HCT116 (cell line): ENCODE measurements around the gene HS6ST1. TPM values are rescaled to one million over a fixed set of nuclear protein-coding genes. Genes with fewer than 3 reads are reported as not detected.

Experiments used
- ATAC-seq: fragments of 200-7000 bp; cut with Tn5 transposase; 2 replicates; pipeline ENCODE4 v1.9.1; 2020; ENCODE audit warnings: mild to moderate bottlenecking, moderate library complexity
- BruUV-seq: library from RNA; stranded (reverse); fragments of 400-500 nt; replicated peaks from 2 replicates; lab custom pipeline; 2021; lab: Mats Ljungman, UMichigan
- CTCF ChIA-PET: fragments of 300-600 bp; sonication (Branson Sonifier 250); formaldehyde crosslinking; loops from one replicate; lab custom pipeline; 2021; ENCODE audit warnings: antibody characterized with exemption; lab: Charles Lee
- POLR2A ChIA-PET: fragments of 300-600, 350-600 bp; sonication (Branson Sonifier 250); formaldehyde crosslinking; loops from one replicate; lab custom pipeline; 2021; ENCODE audit warnings: antibody characterized with exemption; lab: Charles Lee
- RAD21 ChIA-PET, 2 experiments: fragments of 300-600 bp; sonication (Branson Sonifier 250); formaldehyde crosslinking; loops; one replicate each; lab custom pipeline; 2023; ENCODE audit warnings: low total read pairs in 2 of 2; ENCODE audit not compliant: uncharacterized antibody in 2 of 2, unreplicated experiment in 2 of 2, low non-redundant PET in 1 of 2; lab: Charles Lee
- DNase-seq: peaks from one replicate; pipeline ENCODE4 v3.0.0-alpha.2; 2010; ENCODE audit warnings: low read depth, low spot score
- H2AFZ ChIP-seq: fragments of 200-600 bp; shearing (Covaris generic), sonication (generic); 2 replicates; pipeline ENCODE4 v1.6.1; 2017; ENCODE audit warnings: low read depth, mixed run types, mixed read lengths, antibody characterized with exemption, low read length; ENCODE audit not compliant: poor library complexity, severe bottlenecking
- H3K27ac ChIP-seq: 2 replicates; pipeline ENCODE4 v1.5.1; 2012; ENCODE audit warnings: low read depth, low read length
- H3K27me3 ChIP-seq: fragments of 200-600 bp; sonication (generic); 2 replicates; pipeline ENCODE4 v1.6.1; 2016; ENCODE audit warnings: mixed run types, low read length, mixed read lengths; ENCODE audit not compliant: insufficient read depth
- H3K36me3 ChIP-seq, 2 experiments: fragments of 200-500 bp in 1 of 2; fragments of 200-600 bp in 1 of 2; sonication (Bioruptor generic) in 1 of 2; sonication (generic) in 1 of 2; 2 replicates each; pipeline versions ENCODE4 v1.5.1 to v1.6.1; 2014 to 2016; ENCODE audit warnings: low read length in 2 of 2, inconsistent platforms in 1 of 2, mixed read lengths in 1 of 2, mixed run types in 1 of 2; ENCODE audit not compliant: insufficient read depth in 2 of 2, control insufficient read depth in 1 of 2
- H3K4me1 ChIP-seq, 2 experiments: fragments of 200-600 bp in 1 of 2; sonication (generic) in 1 of 2; 2 replicates each; pipeline versions ENCODE4 v1.5.1 to v1.6.1; 2012 to 2017; ENCODE audit warnings: low read length in 2 of 2, inconsistent platforms in 1 of 2, mild to moderate bottlenecking in 1 of 2, mixed read lengths in 1 of 2, mixed run types in 1 of 2, moderate library complexity in 1 of 2; ENCODE audit not compliant: insufficient read depth in 2 of 2, control insufficient read depth in 1 of 2
- H3K4me2 ChIP-seq: fragments of 200-600 bp; sonication (generic); 2 replicates; pipeline ENCODE4 v1.6.1; 2017; ENCODE audit warnings: mixed run types, low read length, mixed read lengths
- H3K4me3 ChIP-seq, 2 experiments: fragments of 200-600 bp in 1 of 2; sonication (generic) in 1 of 2; replicated peaks in 1 of 2; 2 replicates each; pipeline ENCODE4 v1.5.1; 2011 to 2016; ENCODE audit warnings: low read length in 2 of 2, control low read depth in 1 of 2, low read depth in 1 of 2, mild to moderate bottlenecking in 1 of 2, mixed read lengths in 1 of 2, mixed run types in 1 of 2
- H3K79me2 ChIP-seq: fragments of 200-600 bp; sonication (generic); 2 replicates; pipeline ENCODE4 v1.6.1; 2017; ENCODE audit warnings: mild to moderate bottlenecking, mixed run types, low read length, moderate library complexity, mixed read lengths; ENCODE audit not compliant: insufficient read depth
- H3K9ac ChIP-seq: fragments of 200-600 bp; sonication (generic); 2 replicates; pipeline ENCODE4 v1.6.1; 2016; ENCODE audit warnings: low read length, mixed read lengths
- H3K9me2 ChIP-seq: fragments of 200-600 bp; sonication (generic), shearing (Covaris generic); 2 replicates; pipeline ENCODE4 v1.6.1; 2017; ENCODE audit warnings: mixed run types, mild to moderate bottlenecking, moderate library complexity; ENCODE audit not compliant: insufficient read depth
- H3K9me3 ChIP-seq, 2 experiments: fragments of 200-500 bp in 1 of 2; fragments of 200-600 bp in 1 of 2; sonication (Bioruptor generic) in 1 of 2; sonication (generic) in 1 of 2; 2 replicates each; pipeline ENCODE4 v1.6.1; 2014 to 2017; ENCODE audit warnings: low read length in 2 of 2, mixed read lengths in 2 of 2, inconsistent platforms in 1 of 2, low read depth in 1 of 2, mild to moderate bottlenecking in 1 of 2, mixed run types in 1 of 2, moderate library complexity in 1 of 2; ENCODE audit not compliant: control insufficient read depth in 1 of 2, insufficient read depth in 1 of 2
- H4K20me1 ChIP-seq: fragments of 200-600 bp; sonication (generic), shearing (Covaris generic); 2 replicates; pipeline ENCODE4 v1.6.1; 2017; ENCODE audit warnings: mixed run types, mild to moderate bottlenecking, moderate library complexity; ENCODE audit not compliant: insufficient read depth
- EGR1 ChIP-seq: IDR thresholded peaks from 2 replicates; pipeline ENCODE4 v1.6.1; 2012; ENCODE audit warnings: low read depth
- ELF1 ChIP-seq: IDR thresholded peaks from 2 replicates; pipeline ENCODE4 v1.6.1; 2012; ENCODE audit warnings: low read depth, borderline replicate concordance
- FOSL1 ChIP-seq: IDR thresholded peaks from 2 replicates; pipeline ENCODE4 v1.6.1; 2012; ENCODE audit warnings: low read depth
- POLR2A ChIP-seq: IDR thresholded peaks from 2 replicates; pipeline ENCODE4 v1.7.0; 2011; ENCODE audit warnings: borderline replicate concordance; ENCODE audit not compliant: insufficient read depth, insufficient read length; ENCODE audit errors: extremely low read depth
- POLR2AphosphoS5 ChIP-seq: IDR thresholded peaks from 2 replicates; pipeline ENCODE4 v1.6.1; 2011; ENCODE audit warnings: mild to moderate bottlenecking, low read depth, low read length, moderate library complexity
- RAD21 ChIP-seq: IDR thresholded peaks from 2 replicates; pipeline ENCODE4 v1.6.1; 2012; ENCODE audit warnings: low read depth, mild to moderate bottlenecking
- SP1 ChIP-seq: IDR thresholded peaks from 2 replicates; pipeline ENCODE4 v1.6.1; 2012; ENCODE audit warnings: low read depth
- SRF ChIP-seq: IDR thresholded peaks from 2 replicates; pipeline ENCODE4 v1.6.1; 2012; ENCODE audit warnings: low read depth
- ZNF274 ChIP-seq: fragments of 200-500 bp; sonication (Bioruptor generic); IDR thresholded peaks from 2 replicates; pipeline ENCODE4 v1.6.1; 2014; ENCODE audit warnings: mild to moderate bottlenecking, low read depth, low read length, inconsistent platforms
- intact Hi-C: fragments of 100-400 bp; cut with micrococcal nuclease; formaldehyde crosslinking; loops from 2 replicates; pipeline ENCODE4 v1.10.0; 2022
- total RNA-seq: library from RNA; stranded (reverse); gene quantifications from one replicate; pipeline ENCODE4 v1.2.1, GENCODE V29; 2021; ENCODE audit not compliant: unreplicated experiment
- TF ChIP-seq, protein P1 (sequence below): IDR thresholded peaks from 2 replicates; pipeline ENCODE4 v1.6.1; 2012
- TF ChIP-seq, protein P2 (sequence below): IDR thresholded peaks from 2 replicates; pipeline ENCODE4 v1.6.1; 2011; ENCODE audit warnings: mild to moderate bottlenecking, low read length, moderate library complexity; ENCODE audit not compliant: insufficient replicate concordance; ENCODE audit errors: extremely low read depth
- TF ChIP-seq, protein P3 (sequence below): IDR thresholded peaks from 2 replicates; pipeline ENCODE4 v1.6.1; 2012

The HS6ST1 gene
- total RNA-seq, 1 experiment from 2014 or later = 35.0 TPM

DNA sequence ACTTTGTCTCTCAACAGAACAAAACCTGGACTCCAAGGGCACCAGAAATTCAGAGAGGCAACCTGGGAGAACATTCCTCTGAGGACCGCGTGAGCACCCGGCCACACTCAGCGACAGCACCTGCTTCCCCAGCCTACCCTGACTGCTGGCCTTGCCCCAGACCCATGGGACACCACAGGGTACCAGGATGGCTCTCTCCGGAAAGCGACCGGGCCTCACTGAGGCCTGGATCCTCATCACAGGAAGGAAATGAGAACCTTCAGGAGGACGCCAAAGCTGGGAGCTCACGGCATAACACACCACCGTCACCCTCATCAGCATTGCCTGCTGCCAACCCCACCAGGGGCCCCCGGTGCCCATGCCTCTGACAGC is 38.9 kb downstream of the HS6ST1 start:
- H3K4me1 ChIP-seq = no peaks in the 10 kb centered on the region
- H4K20me1 ChIP-seq = no peaks in the 10 kb centered on the region
- peaks cover 3% of the 10 kb centered on the region in 2 experiments; a peak in 2 of 4 replicates for H3K36me3 ChIP-seq
- no peak for ATAC-seq
- H3K9ac ChIP-seq = no peak overlapping the region
- no peak overlapping the region for H2AFZ ChIP-seq
- BruUV-seq = no TSS peak
- no peak for DNase-seq
- peaks cover 13% of the 10 kb centered on the region; the same call in 1 of the 2 replicates for H3K79me2 ChIP-seq
- no peaks in the 10 kb centered on the region for H3K27me3 ChIP-seq
- ChIA-PET POLR2A (no interaction called here), RAD21 (no interaction called here), CTCF (no interaction called here)
- H3K4me2 ChIP-seq = no peak overlapping the region
- H3K9me3 ChIP-seq = peaks cover 0 to 3% of the 10 kb centered on the region in 2 experiments; a peak in 1 of 4 replicates
- no peak overlapping the region for H3K27ac ChIP-seq
- intact Hi-C loops = no loop called here
- TF ChIP-seq RAD21 (no peak), SRF (no peak), ZNF274 (no peak), FOSL1 (no peak), POLR2A (no peak), ELF1 (no peak)
- H3K9me2 ChIP-seq = no peaks in the 10 kb centered on the region
- H3K4me3 ChIP-seq = no peak overlapping the region

DNA sequence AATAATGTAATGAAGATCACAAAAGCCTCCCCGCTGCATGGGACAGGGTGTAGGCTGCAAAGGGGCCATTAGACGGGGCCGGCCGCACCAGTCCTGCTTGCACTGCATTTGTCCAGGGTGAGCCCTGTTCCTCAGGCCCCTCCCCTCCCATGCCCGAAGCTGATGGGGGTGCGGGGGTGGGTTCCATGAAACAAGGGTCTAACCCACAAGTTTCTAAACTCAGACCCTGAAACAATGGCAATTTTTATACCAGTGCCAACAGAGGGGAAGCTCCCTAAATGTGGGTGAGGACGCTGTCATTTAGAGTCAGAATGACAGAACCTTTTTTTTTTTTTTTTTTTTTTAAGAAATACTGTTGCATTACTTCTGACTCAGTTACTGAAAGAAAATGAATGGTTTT is 39.7 kb downstream of the HS6ST1 start:
- Histone ChIP-seq H4K20me1 (no peaks in the 10 kb centered on the region), H2AFZ (no peak overlapping the region), H3K4me3 (no peak overlapping the region), H3K36me3 (peaks cover 3% of the 10 kb centered on the region in 2 experiments; a peak in 2 of 4 replicates), H3K27me3 (no peaks in the 10 kb centered on the region), H3K27ac (no peak overlapping the region), H3K9me3 (peaks cover 6 to 9% of the 10 kb centered on the region in 2 experiments; a peak in 2 of 4 replicates), H3K79me2 (peaks cover 9% of the 10 kb centered on the region; the same call in 1 of the 2 replicates), H3K4me2 (no peak overlapping the region), H3K9ac (no peak overlapping the region), H3K9me2 (no peaks in the 10 kb centered on the region), H3K4me1 (no peaks in the 10 kb centered on the region)
- intact Hi-C loops = no loop called here
- ATAC-seq = no peak
- ChIA-PET RAD21 (no interaction called here), CTCF (no interaction called here), POLR2A (no interaction called here)
- TF ChIP-seq, protein P1, sequence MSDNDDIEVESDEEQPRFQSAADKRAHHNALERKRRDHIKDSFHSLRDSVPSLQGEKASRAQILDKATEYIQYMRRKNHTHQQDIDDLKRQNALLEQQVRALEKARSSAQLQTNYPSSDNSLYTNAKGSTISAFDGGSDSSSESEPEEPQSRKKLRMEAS = no peak
- TF ChIP-seq POLR2AphosphoS5 (no peak), POLR2A (no peak), EGR1 (no peak), SRF (no peak), SP1 (no peak)
- TF ChIP-seq, protein P2, sequence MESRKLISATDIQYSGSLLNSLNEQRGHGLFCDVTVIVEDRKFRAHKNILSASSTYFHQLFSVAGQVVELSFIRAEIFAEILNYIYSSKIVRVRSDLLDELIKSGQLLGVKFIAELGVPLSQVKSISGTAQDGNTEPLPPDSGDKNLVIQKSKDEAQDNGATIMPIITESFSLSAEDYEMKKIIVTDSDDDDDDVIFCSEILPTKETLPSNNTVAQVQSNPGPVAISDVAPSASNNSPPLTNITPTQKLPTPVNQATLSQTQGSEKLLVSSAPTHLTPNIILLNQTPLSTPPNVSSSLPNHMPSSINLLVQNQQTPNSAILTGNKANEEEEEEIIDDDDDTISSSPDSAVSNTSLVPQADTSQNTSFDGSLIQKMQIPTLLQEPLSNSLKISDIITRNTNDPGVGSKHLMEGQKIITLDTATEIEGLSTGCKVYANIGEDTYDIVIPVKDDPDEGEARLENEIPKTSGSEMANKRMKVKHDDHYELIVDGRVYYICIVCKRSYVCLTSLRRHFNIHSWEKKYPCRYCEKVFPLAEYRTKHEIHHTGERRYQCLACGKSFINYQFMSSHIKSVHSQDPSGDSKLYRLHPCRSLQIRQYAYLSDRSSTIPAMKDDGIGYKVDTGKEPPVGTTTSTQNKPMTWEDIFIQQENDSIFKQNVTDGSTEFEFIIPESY = no peak
- TF ChIP-seq, protein P3, sequence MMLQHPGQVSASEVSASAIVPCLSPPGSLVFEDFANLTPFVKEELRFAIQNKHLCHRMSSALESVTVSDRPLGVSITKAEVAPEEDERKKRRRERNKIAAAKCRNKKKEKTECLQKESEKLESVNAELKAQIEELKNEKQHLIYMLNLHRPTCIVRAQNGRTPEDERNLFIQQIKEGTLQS = no peak
- DNase-seq = no peak
- no TSS peak for BruUV-seq
